Upper lobe of right lung (tissue), 1 donor: Measurements from ENCODE around the gene MVK. TPM values are rescaled to one million over a fixed set of nuclear protein-coding genes. Genes with fewer than 3 reads are reported as not detected.

Experiments
- ATAC-seq: fragments of 200-7000 bp; cut with Tn5 transposase; one replicate; pipeline ENCODE4 v1.9.1; 2020; ENCODE audit warnings: mild to moderate bottlenecking, moderate library complexity
- DNase-seq: peaks from one replicate; pipeline ENCODE4 v3.0.0-alpha.2; 2020
- H3K27ac ChIP-seq: fragments of 200-600 bp; one replicate; pipeline ENCODE4 v1.8.0; 2022
- H3K27me3 ChIP-seq: fragments of 200-600 bp; one replicate; pipeline ENCODE4 v1.8.0; 2022; ENCODE audit warnings: mild to moderate bottlenecking
- H3K36me3 ChIP-seq: fragments of 200-600 bp; one replicate; pipeline ENCODE4 v1.8.0; 2022
- H3K4me1 ChIP-seq: fragments of 200-600 bp; one replicate; pipeline ENCODE4 v1.8.0; 2022
- H3K4me3 ChIP-seq: fragments of 200-600 bp; one replicate; pipeline ENCODE4 v1.8.0; 2022; ENCODE audit warnings: mild to moderate bottlenecking
- H3K9me3 ChIP-seq: fragments of 200-600 bp; one replicate; pipeline ENCODE4 v1.8.0; 2022
- intact Hi-C: fragments of 100-400 bp; cut with DNase I; formaldehyde crosslinking; loops from one replicate; pipeline ENCODE4 v1.11.0; 2022
- total RNA-seq: library from RNA; stranded (reverse); fragmentation: NEBNext Ultra II Directional; extraction: Animal tissue kit (Norgen Biotek cat#: 25700); gene quantifications from one replicate; pipeline ENCODE4 v1.2.1, GENCODE V29; 2021
- TF ChIP-seq, protein P1 (sequence below): fragments of 200-600 bp; IDR thresholded peaks from one replicate; pipeline ENCODE4 v1.8.0; 2022; ENCODE audit warnings: antibody characterized with exemption
- donor health status: DM: no; HTN: yes; CAD: no; lungs with severe emphysema.

Gene MVK
- total RNA-seq, 1 donor from 2014 or later: 27.3 TPM

- Histone ChIP-seq H3K27me3 (peaks cover 12% of the 10 kb centered on the region), H3K9me3 (no peaks in the 10 kb centered on the region), H3K36me3 (no peaks in the 10 kb centered on the region), H3K27ac (no peak overlapping the region), H3K4me1 (no peaks in the 10 kb centered on the region), H3K4me3 (no peak overlapping the region)
- ATAC-seq (no peak), DNase-seq (no peak)
- intact Hi-C loops: no loop called here
- TF ChIP-seq, protein P1, sequence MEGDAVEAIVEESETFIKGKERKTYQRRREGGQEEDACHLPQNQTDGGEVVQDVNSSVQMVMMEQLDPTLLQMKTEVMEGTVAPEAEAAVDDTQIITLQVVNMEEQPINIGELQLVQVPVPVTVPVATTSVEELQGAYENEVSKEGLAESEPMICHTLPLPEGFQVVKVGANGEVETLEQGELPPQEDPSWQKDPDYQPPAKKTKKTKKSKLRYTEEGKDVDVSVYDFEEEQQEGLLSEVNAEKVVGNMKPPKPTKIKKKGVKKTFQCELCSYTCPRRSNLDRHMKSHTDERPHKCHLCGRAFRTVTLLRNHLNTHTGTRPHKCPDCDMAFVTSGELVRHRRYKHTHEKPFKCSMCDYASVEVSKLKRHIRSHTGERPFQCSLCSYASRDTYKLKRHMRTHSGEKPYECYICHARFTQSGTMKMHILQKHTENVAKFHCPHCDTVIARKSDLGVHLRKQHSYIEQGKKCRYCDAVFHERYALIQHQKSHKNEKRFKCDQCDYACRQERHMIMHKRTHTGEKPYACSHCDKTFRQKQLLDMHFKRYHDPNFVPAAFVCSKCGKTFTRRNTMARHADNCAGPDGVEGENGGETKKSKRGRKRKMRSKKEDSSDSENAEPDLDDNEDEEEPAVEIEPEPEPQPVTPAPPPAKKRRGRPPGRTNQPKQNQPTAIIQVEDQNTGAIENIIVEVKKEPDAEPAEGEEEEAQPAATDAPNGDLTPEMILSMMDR: no peak
Measured at GRCh38 chr12:109605016-109605415, 31.4 kb downstream of the MVK start.

DNA sequence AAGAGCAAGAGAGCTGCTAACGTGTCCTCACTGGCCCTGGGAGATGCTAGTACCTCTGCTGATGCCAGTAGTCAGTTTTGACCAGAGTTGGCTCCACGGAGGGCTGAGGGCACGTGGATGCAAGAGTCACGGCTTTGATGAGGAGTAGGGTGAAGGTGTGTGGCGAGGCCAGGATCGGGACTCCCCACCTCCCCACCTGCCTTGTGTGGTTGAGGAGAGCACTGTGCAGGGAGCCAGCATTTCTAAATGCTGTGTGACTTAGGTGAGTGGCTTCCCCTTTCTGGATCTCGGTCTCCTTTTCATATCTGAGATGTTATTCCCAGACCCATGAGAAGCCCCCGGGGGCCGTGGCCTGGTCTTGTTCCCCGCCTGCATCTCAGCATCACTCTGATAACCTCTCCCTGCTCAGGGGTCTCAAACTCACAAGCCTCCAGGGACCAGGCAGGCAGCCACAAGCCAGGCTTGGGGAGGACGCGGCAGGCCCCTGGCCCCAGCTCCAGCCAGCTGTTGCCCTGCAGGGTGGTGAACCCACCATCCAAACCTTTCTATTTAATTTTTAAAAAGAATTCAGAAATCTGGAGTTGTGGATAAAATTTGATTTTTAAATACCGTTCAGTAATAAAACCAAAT is 32.1 kb downstream of the MVK start:
- H3K4me1 ChIP-seq: no peaks in the 10 kb centered on the region
- H3K4me3 ChIP-seq: no peak overlapping the region
- DNase-seq (no peak), ATAC-seq (no peak)
- H3K27ac ChIP-seq: no peak overlapping the region
- H3K27me3 ChIP-seq: peaks cover 15% of the 10 kb centered on the region
- TF ChIP-seq, protein P1: no peak
- H3K9me3 ChIP-seq: no peaks in the 10 kb centered on the region
- intact Hi-C loops: no loop called here
- no peaks in the 10 kb centered on the region for H3K36me3 ChIP-seq

DNA sequence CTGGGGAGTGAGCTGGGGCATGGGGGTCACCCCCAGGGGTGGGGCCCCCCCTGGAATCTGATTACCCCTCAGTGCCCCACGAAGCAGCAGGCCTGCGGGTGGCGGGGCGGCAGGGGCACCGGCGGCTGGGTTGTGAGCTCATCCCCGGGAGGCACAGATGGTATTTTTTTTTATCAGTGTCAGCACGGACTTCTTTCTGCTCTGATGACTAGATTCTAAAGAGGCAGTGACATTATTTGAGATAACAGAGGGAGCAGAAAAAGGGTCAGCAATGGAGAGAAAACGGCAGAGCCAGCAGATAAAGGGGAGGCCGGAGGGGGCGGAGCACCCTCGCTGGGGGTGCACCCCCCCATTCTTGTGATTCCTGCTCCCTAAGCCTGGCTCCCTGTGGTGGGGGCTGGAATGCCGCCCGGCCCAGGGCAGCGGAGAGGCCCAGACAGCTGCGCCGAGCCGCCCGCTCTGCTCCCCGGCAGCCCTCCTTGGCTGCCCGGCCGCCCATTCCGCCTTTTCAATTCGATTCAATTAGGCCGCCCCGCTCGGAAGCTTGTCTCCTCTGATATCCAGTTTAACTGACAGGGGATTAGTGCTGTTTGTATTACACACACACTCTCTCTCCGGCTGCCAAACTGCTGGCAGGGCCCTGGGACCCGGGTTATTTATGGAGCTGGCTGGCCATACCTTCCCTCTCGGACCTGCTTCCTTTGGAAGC is 32.9 kb downstream of the MVK start:
- Histone ChIP-seq H3K9me3 (no peaks in the 10 kb centered on the region), H3K27ac (no peak overlapping the region), H3K4me3 (no peak overlapping the region), H3K27me3 (peaks cover 22% of the 10 kb centered on the region), H3K36me3 (no peaks in the 10 kb centered on the region), H3K4me1 (no peaks in the 10 kb centered on the region)
- no peak for DNase-seq
- intact Hi-C loops: no loop called here
- TF ChIP-seq, protein P1: no peak
- no peak for ATAC-seq

DNA sequence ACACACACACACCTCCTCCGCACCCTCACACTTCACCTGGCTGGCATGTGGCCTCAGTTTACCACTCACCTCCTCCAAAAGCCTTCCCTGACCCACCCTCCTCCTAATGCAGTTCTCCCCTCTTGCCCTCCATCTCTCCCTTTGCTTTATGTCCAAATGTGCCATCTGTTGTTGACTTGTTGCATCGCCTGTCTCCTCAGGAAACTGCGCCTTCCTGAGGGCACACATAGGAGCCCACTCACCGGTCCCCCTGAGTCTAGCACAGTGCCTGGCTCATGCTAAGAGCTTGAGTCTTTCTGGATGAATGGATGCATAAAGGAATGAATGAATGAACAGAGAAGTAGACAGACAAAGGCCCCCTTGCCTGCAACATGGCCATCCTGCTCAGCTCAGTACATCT is 34.0 kb downstream of the MVK start:
- Histone ChIP-seq H3K27me3 (peaks cover 34% of the 10 kb centered on the region), H3K9me3 (no peaks in the 10 kb centered on the region), H3K27ac (no peak overlapping the region), H3K36me3 (no peaks in the 10 kb centered on the region), H3K4me3 (no peak overlapping the region), H3K4me1 (no peaks in the 10 kb centered on the region)
- ATAC-seq (no peak), DNase-seq (no peak)
- TF ChIP-seq, protein P1: no peak
- intact Hi-C loops: no loop called here

- ATAC-seq (no peak), DNase-seq (no peak)
- TF ChIP-seq, protein P1: no peak
- Histone ChIP-seq H3K36me3 (no peaks in the 10 kb centered on the region), H3K4me1 (no peaks in the 10 kb centered on the region), H3K9me3 (no peaks in the 10 kb centered on the region), H3K4me3 (no peak overlapping the region), H3K27ac (no peak overlapping the region), H3K27me3 (peaks cover 39% of the 10 kb centered on the region)
- intact Hi-C loops: no loop called here
Measured at GRCh38 chr12:109608270-109608669, 34.7 kb downstream of the MVK start.
